CD4-positive, CD25-positive, alpha-beta regulatory T cell (primary cell): ENCODE measurements around the gene AFTPH. TPM values are rescaled to one million over a fixed set of nuclear protein-coding genes. Genes with fewer than 3 reads are reported as not detected.

ENCODE experiments used
- ATAC-seq, 2 donors: fragments of 150-1000 bp; cut with Tn5 transposase; one replicate each; pipeline ENCODE4 v1.10.0; 2021; ENCODE audit warnings: low read depth in 2 of 2, moderate number of reproducible peaks in 2 of 2, moderate library complexity in 1 of 2
- DNase-seq, 3 donors: peaks; one replicate each; pipeline versions ENCODE4 v3.0.0 to v3.0.0-alpha.2; 2012 to 2022; ENCODE audit warnings: mixed read lengths in 1 of 3
- H3K27ac ChIP-seq: one replicate; pipeline ENCODE4 v1.7.0; 2013; ENCODE audit warnings: mild to moderate bottlenecking, low read length; ENCODE audit not compliant: insufficient read depth, poor library complexity, severe bottlenecking
- H3K27me3 ChIP-seq: one replicate; pipeline ENCODE4 v1.7.0; 2013; ENCODE audit warnings: low read length; ENCODE audit not compliant: control insufficient read depth, insufficient read depth
- H3K36me3 ChIP-seq: one replicate; pipeline ENCODE4 v1.7.0; 2013; ENCODE audit warnings: mild to moderate bottlenecking, low read length, moderate library complexity; ENCODE audit not compliant: control insufficient read depth, insufficient read depth
- H3K4me1 ChIP-seq: 2 replicates; pipeline ENCODE4 v1.7.0; 2013; ENCODE audit warnings: mild to moderate bottlenecking, low read length; ENCODE audit not compliant: insufficient read depth, control insufficient read depth, poor library complexity, severe bottlenecking
- H3K4me3 ChIP-seq: one replicate; pipeline ENCODE4 v1.7.0; 2013; ENCODE audit warnings: low read depth, mild to moderate bottlenecking, low read length, moderate library complexity
- H3K9me3 ChIP-seq, 2 experiments: 1 replicate in 1 of 2; 2 replicates in 1 of 2; pipeline ENCODE4 v1.7.0; 2013; ENCODE audit warnings: low read length in 2 of 2, mild to moderate bottlenecking in 1 of 2, moderate library complexity in 1 of 2; ENCODE audit not compliant: control insufficient read depth in 2 of 2
- H3K27ac Mint-ChIP-seq, 3 donors: one replicate each; pipeline ENCODE4 v1.8.0; 2020 to 2022; ENCODE audit warnings: mild to moderate bottlenecking in 3 of 3, mixed read lengths in 3 of 3, moderate library complexity in 2 of 3
- H3K27me3 Mint-ChIP-seq: one replicate; pipeline ENCODE4 v1.8.0; 2022; ENCODE audit warnings: mild to moderate bottlenecking, mixed read lengths
- H3K36me3 Mint-ChIP-seq: one replicate; pipeline ENCODE4 v1.8.0; 2020; ENCODE audit warnings: mixed read lengths
- H3K4me1 Mint-ChIP-seq, 4 donors: one replicate each; pipeline ENCODE4 v1.8.0; 2020 to 2022; ENCODE audit warnings: mixed read lengths in 4 of 4, mild to moderate bottlenecking in 1 of 4
- H3K4me3 Mint-ChIP-seq, 4 donors: one replicate each; pipeline ENCODE4 v1.8.0; 2020 to 2022; ENCODE audit warnings: mild to moderate bottlenecking in 4 of 4, mixed read lengths in 4 of 4, moderate library complexity in 3 of 4
- H3K9me3 Mint-ChIP-seq, 7 donors: one replicate each; pipeline ENCODE4 v1.8.0; 2020 to 2022; ENCODE audit warnings: mixed read lengths in 7 of 7, mild to moderate bottlenecking in 3 of 7, moderate library complexity in 2 of 7
- polyA plus RNA-seq, 4 donors: library from polyadenylated mRNA; unstranded; fragments of 300-500 nt; fragmentation: Illumina TruSeq; gene quantifications; one replicate each; pipeline ENCODE4 v1.2.3, GENCODE V29; 2021
- total RNA-seq: library from RNA; stranded (reverse); gene quantifications from one replicate; pipeline ENCODE4 v1.2.3, GENCODE V29; 2022

The AFTPH gene
- total and polyA plus RNA-seq, 5 donors from 2014 or later, result 23.7 to 45.0 (median 28.2) TPM

DNA sequence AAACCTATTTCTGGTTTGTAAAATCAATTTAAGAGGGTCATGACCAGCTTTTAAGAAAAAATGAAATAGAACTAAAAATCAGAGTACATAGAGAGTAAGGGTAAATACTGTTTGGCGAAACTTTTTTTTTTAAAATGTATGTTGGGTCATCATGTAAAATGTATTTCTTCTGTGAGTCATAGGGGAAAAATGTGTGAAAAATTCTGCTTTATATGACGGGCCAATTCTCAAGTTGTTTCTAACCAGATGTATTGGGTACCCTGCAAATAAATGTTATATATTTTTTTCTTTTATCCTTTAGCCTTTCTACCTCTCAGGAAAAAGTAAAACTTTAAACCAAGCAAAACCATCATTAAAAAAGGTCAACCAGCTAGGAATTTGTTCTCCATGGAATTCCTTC is 13.9 kb downstream of the AFTPH start:
- Histone ChIP-seq H3K27ac (no peak overlapping the region), H3K27me3 (no peaks in the 10 kb centered on the region), H3K4me3 (no peak overlapping the region), H3K9me3 (no peaks in the 10 kb centered on the region), H3K4me1 (peaks cover 49% of the 10 kb centered on the region), H3K36me3 (no peaks in the 10 kb centered on the region)
- Mint-ChIP-seq H3K4me3 (no peak overlapping the region), H3K27me3 (no peaks in the 10 kb centered on the region), H3K4me1 (peaks cover 48 to 79% (median 67%) of the 10 kb centered on the region in 4 donors), H3K36me3 (peaks cover 13% of the 10 kb centered on the region), H3K27ac (no peak overlapping the region), H3K9me3 (no peaks in the 10 kb centered on the region)
- DNase-seq (no peak), ATAC-seq (no peak)

GRCh38 chr2:64538764-64539433 is 14.8 kb downstream of the AFTPH start:
- peaks cover 40% of the 10 kb centered on the region for H3K4me1 ChIP-seq
- H3K27me3 Mint-ChIP-seq, result no peaks in the 10 kb centered on the region
- peaks cover 13% of the 10 kb centered on the region for H3K36me3 Mint-ChIP-seq
- DNase-seq (peak in 1 of 3 donors; percentile 20), ATAC-seq (no peak)
- H3K9me3 Mint-ChIP-seq, result no peaks in the 10 kb centered on the region
- no peaks in the 10 kb centered on the region for H3K9me3 ChIP-seq
- H3K27ac Mint-ChIP-seq, result peak overlapping the region in 1 of 3 donors; percentile 55
- H3K4me1 Mint-ChIP-seq, result peaks cover 51 to 80% (median 70%) of the 10 kb centered on the region in 4 donors
- H3K27ac ChIP-seq, result no peak overlapping the region
- H3K4me3 Mint-ChIP-seq, result peak overlapping the region; percentile 21 to 64 (median 42)
- H3K36me3 ChIP-seq, result no peaks in the 10 kb centered on the region
- peak overlapping the region; percentile 35 for H3K4me3 ChIP-seq
- H3K27me3 ChIP-seq, result no peaks in the 10 kb centered on the region

GRCh38 chr2:64540615-64541014 is 16.5 kb downstream of the AFTPH start:
- peaks cover 52 to 77% (median 61%) of the 10 kb centered on the region in 4 donors for H3K4me1 Mint-ChIP-seq
- no peak overlapping the region for H3K27ac ChIP-seq
- no peaks in the 10 kb centered on the region for H3K36me3 ChIP-seq
- H3K27me3 Mint-ChIP-seq, result no peaks in the 10 kb centered on the region
- peak overlapping the region in 1 of 3 donors; percentile 3 for H3K27ac Mint-ChIP-seq
- peaks cover 34% of the 10 kb centered on the region for H3K4me1 ChIP-seq
- H3K27me3 ChIP-seq, result no peaks in the 10 kb centered on the region
- ATAC-seq (no peak), DNase-seq (no peak)
- H3K4me3 ChIP-seq, result no peak overlapping the region
- H3K9me3 Mint-ChIP-seq, result no peaks in the 10 kb centered on the region
- no peak overlapping the region for H3K4me3 Mint-ChIP-seq
- peaks cover 13% of the 10 kb centered on the region for H3K36me3 Mint-ChIP-seq
- H3K9me3 ChIP-seq, result no peaks in the 10 kb centered on the region

- Mint-ChIP-seq H3K36me3 (peaks cover 9% of the 10 kb centered on the region), H3K27me3 (no peaks in the 10 kb centered on the region), H3K4me3 (peak overlapping the region in 1 of 4 donors; percentile 23), H3K27ac (peak overlapping the region in 1 of 3 donors; percentile 27), H3K9me3 (no peaks in the 10 kb centered on the region), H3K4me1 (peaks cover 47 to 71% (median 55%) of the 10 kb centered on the region in 4 donors)
- H3K9me3 ChIP-seq, result no peaks in the 10 kb centered on the region
- no peak overlapping the region for H3K4me3 ChIP-seq
- no peaks in the 10 kb centered on the region for H3K36me3 ChIP-seq
- no peak for ATAC-seq
- H3K27me3 ChIP-seq, result no peaks in the 10 kb centered on the region
- no peak for DNase-seq
- peaks cover 34% of the 10 kb centered on the region for H3K4me1 ChIP-seq
- no peak overlapping the region for H3K27ac ChIP-seq
Measured at GRCh38 chr2:64541547-64541946, 17.4 kb downstream of the AFTPH start.

DNA sequence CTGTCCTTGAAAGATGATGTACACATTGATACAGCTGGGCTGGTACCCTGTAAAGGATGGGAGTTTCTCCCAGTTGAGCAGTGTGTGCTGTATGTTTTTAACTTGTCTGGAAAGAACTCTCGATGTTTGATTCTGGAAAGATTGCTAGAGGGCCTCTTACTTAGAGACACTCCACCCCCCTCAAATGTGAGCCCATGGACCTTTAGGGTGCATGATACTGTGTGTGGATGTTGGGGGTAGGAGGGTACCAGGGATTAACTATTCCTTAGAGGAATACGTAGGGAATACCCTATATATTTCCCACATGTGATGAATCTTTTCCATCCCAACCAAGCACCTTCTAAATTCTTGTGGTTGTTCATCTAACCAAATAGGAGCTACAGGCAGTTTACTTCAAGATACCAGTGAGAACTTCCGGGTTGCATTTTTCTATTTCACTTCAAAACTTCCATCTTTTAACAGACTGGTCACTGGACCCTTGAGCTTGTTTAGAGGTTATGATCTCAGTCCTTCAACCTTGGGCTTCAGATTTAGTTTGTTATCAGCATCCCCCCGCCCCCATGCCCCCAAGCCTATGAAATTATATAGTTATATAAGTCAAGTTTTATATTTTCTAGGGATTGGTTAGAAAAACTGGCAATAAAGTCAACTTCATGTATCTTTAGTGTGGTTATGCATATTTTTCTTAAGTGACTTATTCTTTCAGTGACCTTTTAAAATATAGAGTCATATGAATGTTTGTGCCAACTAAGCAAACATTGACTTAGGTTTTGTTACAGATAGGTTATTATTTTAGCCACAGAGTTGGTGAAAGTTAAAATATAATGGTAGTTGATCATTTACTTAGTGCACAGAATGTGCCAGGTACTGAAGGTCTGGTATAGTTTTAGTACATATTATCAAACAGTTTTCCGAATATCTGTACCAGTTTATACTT is 18.2 kb downstream of the AFTPH start:
- Mint-ChIP-seq H3K9me3 (no peaks in the 10 kb centered on the region), H3K4me1 (peaks cover 43 to 69% (median 53%) of the 10 kb centered on the region in 4 donors), H3K27ac (peak overlapping the region in 1 of 3 donors; percentile 27), H3K36me3 (peaks cover 6% of the 10 kb centered on the region), H3K27me3 (no peaks in the 10 kb centered on the region), H3K4me3 (peak overlapping the region in 1 of 4 donors; percentile 23)
- H3K9me3 ChIP-seq, result no peaks in the 10 kb centered on the region
- DNase-seq, result no peak
- no peak for ATAC-seq
- H3K36me3 ChIP-seq, result no peaks in the 10 kb centered on the region
- H3K27me3 ChIP-seq, result no peaks in the 10 kb centered on the region
- no peak overlapping the region for H3K4me3 ChIP-seq
- H3K4me1 ChIP-seq, result peaks cover 34% of the 10 kb centered on the region
- no peak overlapping the region for H3K27ac ChIP-seq

DNA sequence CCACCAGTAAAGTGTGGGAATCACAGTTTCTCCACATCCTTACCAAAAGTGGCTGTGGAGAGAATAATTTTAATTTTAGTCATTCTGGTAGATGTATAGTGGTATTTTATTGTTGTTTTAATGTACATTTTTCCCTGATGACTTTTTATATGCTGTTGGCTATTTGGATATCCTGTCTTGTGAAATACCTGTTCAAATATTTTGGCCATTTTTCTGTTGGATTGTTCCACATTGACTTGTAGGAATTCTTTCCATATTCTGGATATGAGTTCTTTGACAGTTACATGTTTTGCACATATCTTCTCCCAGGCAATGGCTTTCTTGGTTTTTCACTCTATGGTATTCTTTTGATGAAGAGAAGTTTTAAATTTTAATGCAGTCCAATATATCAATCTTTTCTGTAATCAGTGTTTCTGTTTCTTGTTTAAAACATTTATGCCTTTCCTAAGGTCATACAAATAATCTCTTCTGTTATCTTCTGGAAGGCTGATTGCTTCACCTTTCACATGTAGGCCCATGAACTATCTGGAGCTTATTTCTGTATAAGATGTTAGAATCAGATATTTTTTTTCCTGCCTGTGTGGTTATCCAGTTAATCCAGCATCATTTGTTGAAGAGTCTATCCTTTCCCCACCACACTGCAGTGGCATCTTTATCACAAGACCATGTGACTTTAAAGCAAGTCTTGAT is 19.0 kb downstream of the AFTPH start:
- H3K4me1 ChIP-seq, result peaks cover 32% of the 10 kb centered on the region
- Mint-ChIP-seq H3K4me3 (no peak overlapping the region), H3K27ac (peak overlapping the region in 1 of 3 donors; percentile 74), H3K4me1 (peaks cover 39 to 66% (median 53%) of the 10 kb centered on the region in 4 donors), H3K9me3 (no peaks in the 10 kb centered on the region), H3K36me3 (peaks cover 6% of the 10 kb centered on the region), H3K27me3 (no peaks in the 10 kb centered on the region)
- H3K4me3 ChIP-seq, result no peak overlapping the region
- no peaks in the 10 kb centered on the region for H3K27me3 ChIP-seq
- ATAC-seq (no peak), DNase-seq (no peak)
- no peaks in the 10 kb centered on the region for H3K36me3 ChIP-seq
- no peak overlapping the region for H3K27ac ChIP-seq
- H3K9me3 ChIP-seq, result no peaks in the 10 kb centered on the region

- H3K36me3 ChIP-seq, result peaks cover 15% of the 10 kb centered on the region
- H3K9me3 Mint-ChIP-seq, result no peaks in the 10 kb centered on the region
- H3K9me3 ChIP-seq, result no peaks in the 10 kb centered on the region
- no peak overlapping the region for H3K27ac ChIP-seq
- H3K4me1 Mint-ChIP-seq, result peaks cover 12 to 37% (median 25%) of the 10 kb centered on the region in 4 donors
- H3K27me3 ChIP-seq, result no peaks in the 10 kb centered on the region
- ATAC-seq (no peak), DNase-seq (no peak)
- H3K4me1 ChIP-seq, result no peaks in the 10 kb centered on the region
- no peak overlapping the region for H3K4me3 ChIP-seq
- peaks cover 20% of the 10 kb centered on the region for H3K36me3 Mint-ChIP-seq
- H3K27me3 Mint-ChIP-seq, result no peaks in the 10 kb centered on the region
- no peak overlapping the region for H3K4me3 Mint-ChIP-seq
- no peak overlapping the region for H3K27ac Mint-ChIP-seq
Measured at GRCh38 chr2:64548761-64549160, 24.6 kb downstream of the AFTPH start.
